ENCODE results near the gene ANKRD53.

Gene ANKRD53

GRCh38 chr2:70978341-70979179 lies at the start of gene ANKRD53:
ANKRD53 (plus strand) TSS chr2:70978630; CDS start chr2:70978646, 16 bp downstream.
- no peak for DNase-seq (ENCODE audit: low spot score)

- no peak for DNase-seq (ENCODE audit: low spot score)
Measured at GRCh38 chr2:70930371-70931329, 47.8 kb upstream of the ANKRD53 start.

- no peak for DNase-seq (ENCODE audit: low spot score)
Measured at GRCh38 chr2:70931376-70932000, 46.9 kb upstream of the ANKRD53 start.

GRCh38 chr2:70932631-70933230 lies 45.7 kb upstream of the ANKRD53 start:
- no peak for DNase-seq (ENCODE audit: low spot score)

- no peak for DNase-seq (ENCODE audit: low spot score)
Measured at GRCh38 chr2:70934981-70935380, 43.4 kb upstream of the ANKRD53 start.

GRCh38 chr2:70935468-70936164 lies 42.8 kb upstream of the ANKRD53 start, which contains the start of gene ATP6V1B1:
ATP6V1B1 (plus strand) TSS chr2:70935900; CDS start chr2:70935955, 55 bp downstream.
- DNase-seq (ENCODE audit: low spot score) = no peak

GRCh38 chr2:70936165-70936978 lies 42.1 kb upstream of the ANKRD53 start:
- no peak for DNase-seq (ENCODE audit: low spot score)

GRCh38 chr2:70936979-70937811 lies 41.2 kb upstream of the ANKRD53 start:
- DNase-seq (ENCODE audit: low spot score) = no peak

GRCh38 chr2:70937866-70938585 lies 40.4 kb upstream of the ANKRD53 start:
- DNase-seq (ENCODE audit: low spot score) = no peak

- DNase-seq (ENCODE audit: low spot score) = no peak
Measured at GRCh38 chr2:70938586-70938950, 39.9 kb upstream of the ANKRD53 start.

- no peak for DNase-seq (ENCODE audit: low spot score)
Measured at GRCh38 chr2:70939001-70939838, 39.2 kb upstream of the ANKRD53 start.

GRCh38 chr2:70939839-70940580 lies 38.4 kb upstream of the ANKRD53 start:
- DNase-seq (ENCODE audit: low spot score) = no peak

- no peak for DNase-seq (ENCODE audit: low spot score)
Measured at GRCh38 chr2:70941186-70941585, 37.2 kb upstream of the ANKRD53 start.

- no peak for DNase-seq (ENCODE audit: low spot score)
Measured at GRCh38 chr2:70941701-70942100, 36.7 kb upstream of the ANKRD53 start.

- no peak for DNase-seq (ENCODE audit: low spot score)
Measured at GRCh38 chr2:70942396-70943204, 35.8 kb upstream of the ANKRD53 start.

- DNase-seq (ENCODE audit: low spot score) = no peak
Measured at GRCh38 chr2:70943205-70943871, 35.1 kb upstream of the ANKRD53 start.
